Gastroesophageal sphincter (tissue), 3 donors: ENCODE data around the gene SEMA3C.

Source experiments
- CTCF ChIP-seq, 4 experiments: fragments of 200-600 bp in 2 of 4; fragments of 450-650 bp in 2 of 4; sonication (generic) in 1 of 4; IDR thresholded peaks; one replicate each; pipeline ENCODE4 v1.5.1; 2017 to 2019; ENCODE audit warnings: antibody characterized with exemption in 4 of 4, mild to moderate bottlenecking in 2 of 4, moderate library complexity in 2 of 4
- EP300 ChIP-seq: sonication (generic); formaldehyde crosslinking; IDR thresholded peaks from one replicate; pipeline ENCODE4 v1.6.1; 2017; ENCODE audit warnings: antibody characterized with exemption, mild to moderate bottlenecking
- POLR2A ChIP-seq, 2 donors: fragments of 450-650 bp; IDR thresholded peaks; one replicate each; pipeline ENCODE4 v1.6.1; 2017; ENCODE audit warnings: antibody characterized with exemption in 2 of 2, mild to moderate bottlenecking in 2 of 2, moderate library complexity in 1 of 2

GRCh38 chr7:80764132-80764531 lies 154.7 kb downstream of the SEMA3C start:
- no peak for TF ChIP-seq EP300
- TF ChIP-seq CTCF (IDR thresholded peaks at IDR 0.05): no peak
- TF ChIP-seq POLR2A (IDR thresholded peaks at IDR 0.05): no peak
